OCI-LY3 (cell line): ENCODE data around the gene GID4.

Experiments
- CTCF ChIP-seq: fragments of 200-600, 300-600 bp; sonication (generic); IDR thresholded peaks from 2 replicates; pipeline ENCODE4 v1.5.1; 2014; ENCODE audit warnings: antibody characterized with exemption, low read length, low read depth
- EZH2phosphoT487 ChIP-seq: fragments of 200-600 bp; shearing (Covaris generic); IDR thresholded peaks from 2 replicates; pipeline ENCODE4 v1.6.1; 2018; ENCODE audit warnings: antibody characterized with exemption, mixed run types, low read depth

- TF ChIP-seq CTCF, result no peak
- TF ChIP-seq EZH2phosphoT487, result no peak
Observed at GRCh38 chr17:18044609-18045008, 5.4 kb downstream of the GID4 start.
